ENCODE results near the gene MXRA8. TPM values are rescaled to one million over a fixed set of nuclear protein-coding genes. Genes with fewer than 3 reads are reported as not detected.

MXRA8 gene
- polyA plus RNA-seq, 2 of the 4 experiments (the other 2 are of a cell fraction), result 0.12 to 0.22 TPM

- ChIA-PET CTCF (interaction anchor here (0.7 kb wide), 1 partner anchor 28 kb away, joined by 3 read pairs; no protein-coding TSS in a partner anchor), POLR2A (no interaction called here)
- TF ChIP-seq MAZ (IDR thresholded peaks at IDR 0.05; ENCODE audit: borderline replicate concordance, low read depth, low read length) (no peak), MAX (IDR thresholded peaks at IDR 0.05) (no peak), HES2 (IDR thresholded peaks at IDR 0.05) (no peak), BHLHE40 (IDR thresholded peaks at IDR 0.05; ENCODE audit: low read depth, low read length) (no peak), ATOH8 (CRISPR knock-in tag; IDR thresholded peaks at IDR 0.05; ENCODE audit: low read depth) (no peak), CEBPB (IDR thresholded peaks at IDR 0.05) (no peak), JUNB (IDR thresholded peaks at IDR 0.05) (no peak), EP300 (IDR thresholded peaks at IDR 0.05) (no peak), HDAC2 (IDR thresholded peaks at IDR 0.05) (no peak), SREBF2 (IDR thresholded peaks at IDR 0.05) (no peak), TP53 (CRISPR knock-in tag; IDR thresholded peaks at IDR 0.05) (no peak), RNF2 (IDR thresholded peaks at IDR 0.05; ENCODE audit: borderline replicate concordance, low read depth) (no peak), FOXS1 (CRISPR knock-in tag; IDR thresholded peaks at IDR 0.05) (no peak), EHMT2 (IDR thresholded peaks at IDR 0.05; ENCODE audit: low read depth) (no peak)
- Histone ChIP-seq H3K4me1 (peaks cover 14% of the 10 kb centered on the region), H3K4me2 (peak overlapping the region; percentile 75; the same call in 2 of the 3 replicates), H3K9me3 (no peaks in the 10 kb centered on the region), H3K27ac (no peak overlapping the region), H3K4me3 (no peak overlapping the region)
- ATAC-seq, result no peak
- WGBS (ENCODE audit: missing lambda C conversion rate), result 91% methylated on average over 5 of the region's 10 CpGs
- no peak for FAIRE-seq
- no peak for DNase-seq (ENCODE audit: low read depth in 1 of 2, low spot score in 1 of 2)
These were observed 18.3 kb upstream of the MXRA8 start for GRCh38 chr1:1376551-1377226.

GRCh38 chr1:1374929-1375662, 16.7 kb upstream of the MXRA8 start, which contains the start of gene AURKAIP1:
Gene AURKAIP1, minus strand, starts transcription at chr1:1375207. Its CDS starts 451 bp downstream, at chr1:1374756.
- Histone ChIP-seq H3K4me2 (peak within 1 kb of the TSS; percentile 89), H3K27ac (peak within 1 kb of the TSS; percentile 96 to 98), H3K4me3 (peak within 1 kb of the TSS; percentile 94), H3K4me1 (peaks cover 14% of the 10 kb centered on the region), H3K9me3 (no peaks in the 10 kb centered on the region)
- ATAC-seq, result peak; percentile 93 to 95
- DNase-seq (ENCODE audit: low read depth in 1 of 2, low spot score in 1 of 2), result peak; percentile 96 to 99
- no peak for FAIRE-seq
- WGBS (ENCODE audit: missing lambda C conversion rate), result 1% methylated on average over 14 of the region's 85 CpGs
- ChIA-PET CTCF (interaction anchor here (0.6 to 2.6 kb wide), 8 partner anchors 10 to 130 kb away, joined by 3 to 10 read pairs (median 4); partner anchors contain the start of gene DVL1), POLR2A (interaction anchor here (0.6 to 2.3 kb wide), 11 partner anchors 9 to 279 kb away, joined by 3 to 20 read pairs (median 4); partner anchors contain the start of genes CCNL2 and MRPL20)
- peak; percentile 51; the same call in 1 of the 2 replicates for TF ChIP-seq ELK1 (IDR thresholded peaks at IDR 0.05; ENCODE audit: low read depth, low read length)
- peak; percentile 87 for TF ChIP-seq MAX (IDR thresholded peaks at IDR 0.05)
- peak; percentile 75; the same call in 1 of the 2 replicates for TF ChIP-seq HMGXB4 (CRISPR knock-in tag; IDR thresholded peaks at IDR 0.05; ENCODE audit: borderline replicate concordance)
- TF ChIP-seq HEYL (CRISPR knock-in tag; IDR thresholded peaks at IDR 0.05), result no peak
- peak; percentile 79 to 81 for TF ChIP-seq JUN (IDR thresholded peaks at IDR 0.05)
- TF ChIP-seq KDM5A (IDR thresholded peaks at IDR 0.05), result peak; percentile 82
- TF ChIP-seq TP53 (CRISPR knock-in tag; IDR thresholded peaks at IDR 0.05), result no peak
- TF ChIP-seq HOXB5 (CRISPR knock-in tag; IDR thresholded peaks at IDR 0.05), result no peak
- no peak for TF ChIP-seq BCL3 (IDR thresholded peaks at IDR 0.05)
- TF ChIP-seq REST (IDR thresholded peaks at IDR 0.05), result peak; percentile 89
- peak; percentile 61; the same call in 1 of the 2 replicates for TF ChIP-seq EHF (CRISPR knock-in tag; IDR thresholded peaks at IDR 0.05)
- peak; percentile 59 for TF ChIP-seq RFX5 (IDR thresholded peaks at IDR 0.05)
- TF ChIP-seq SMC3 (IDR thresholded peaks at IDR 0.05), result 0 out of 3 replicates have a peak, but pooled peaks have one; percentile 11
